ENCODE measurements around the gene ZBTB16. TPM values are rescaled to one million over a fixed set of nuclear protein-coding genes. Genes with fewer than 3 reads are reported as not detected.
A peak's percentile ranks its signal among the peaks of the same experiment; 100 is the strongest.

Gene ZBTB16
- total RNA-seq, 2 donors from 2014 or later, result 6.1 to 10.6 TPM

DNA sequence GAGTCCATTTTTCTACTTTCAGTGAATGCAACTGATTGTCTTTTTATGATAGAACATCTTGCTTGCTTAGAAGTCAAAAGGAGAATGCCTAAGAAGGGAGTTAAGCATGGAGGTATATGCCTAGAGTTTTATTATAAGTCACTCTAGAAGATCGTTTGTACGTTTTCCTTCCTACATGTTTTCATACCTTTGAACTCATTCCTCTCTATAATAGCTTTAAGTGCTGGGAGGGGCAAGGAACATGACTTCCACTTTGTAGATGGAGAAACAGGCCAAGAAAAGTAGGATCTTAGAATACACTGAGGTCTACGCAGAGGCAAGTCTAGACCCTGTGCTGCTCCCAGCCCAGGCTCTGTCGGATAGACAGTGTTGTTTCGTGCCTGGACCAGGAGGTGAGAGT, 114.3 kb downstream of the ZBTB16 start:
- Mint-ChIP-seq H3K9me3 (no peaks in the 10 kb centered on the region), H3K27ac (peak overlapping the region; percentile 14), H3K36me3 (ENCODE audit: low read depth) (no peaks in the 10 kb centered on the region), H3K4me3 (no peak overlapping the region), H3K4me1 (peaks cover 34% of the 10 kb centered on the region), H3K27me3 (no peaks in the 10 kb centered on the region)
- ATAC-seq (replicated peaks), result no peak

DNA sequence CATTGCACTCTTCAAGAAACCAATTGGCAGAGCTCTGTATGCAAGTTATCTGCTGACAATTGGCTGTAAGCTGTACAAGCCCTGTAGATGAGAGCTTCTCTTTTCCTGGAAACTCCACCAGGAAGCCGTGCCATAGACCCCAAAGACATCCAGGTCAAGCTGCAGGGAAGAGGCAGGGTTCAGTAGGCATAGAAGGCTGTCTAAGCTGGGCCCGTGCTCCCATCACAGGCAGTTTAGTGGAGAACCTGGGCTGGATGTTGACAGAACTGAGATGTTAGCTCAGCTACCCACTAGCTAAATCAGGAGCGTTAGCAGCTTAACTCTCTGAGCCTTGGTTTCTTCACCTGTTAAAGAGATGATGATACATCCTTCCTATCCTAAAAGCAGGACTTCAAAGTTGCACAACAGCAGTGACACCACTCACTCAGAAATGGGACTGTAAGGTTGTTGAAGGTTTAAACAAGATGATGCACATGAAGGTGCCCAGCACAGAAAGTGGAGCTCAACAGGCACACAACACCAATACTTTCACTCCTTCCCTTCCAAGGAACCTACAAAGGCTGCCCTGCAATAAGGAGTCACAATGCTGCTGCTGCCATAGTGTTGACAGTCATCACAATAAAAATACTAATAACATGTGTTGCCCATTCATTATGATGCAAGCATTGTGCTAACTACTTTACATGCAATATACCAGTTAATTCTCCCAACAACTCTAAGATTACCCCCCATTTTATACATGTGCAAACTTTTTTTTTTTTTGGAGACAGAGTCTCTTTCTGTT, 115.4 kb downstream of the ZBTB16 start:
- Mint-ChIP-seq H3K36me3 (ENCODE audit: low read depth) (no peaks in the 10 kb centered on the region), H3K4me3 (no peak overlapping the region), H3K27me3 (no peaks in the 10 kb centered on the region), H3K9me3 (no peaks in the 10 kb centered on the region), H3K4me1 (peaks cover 39% of the 10 kb centered on the region), H3K27ac (no peak overlapping the region)
- no peak for ATAC-seq (replicated peaks)

DNA sequence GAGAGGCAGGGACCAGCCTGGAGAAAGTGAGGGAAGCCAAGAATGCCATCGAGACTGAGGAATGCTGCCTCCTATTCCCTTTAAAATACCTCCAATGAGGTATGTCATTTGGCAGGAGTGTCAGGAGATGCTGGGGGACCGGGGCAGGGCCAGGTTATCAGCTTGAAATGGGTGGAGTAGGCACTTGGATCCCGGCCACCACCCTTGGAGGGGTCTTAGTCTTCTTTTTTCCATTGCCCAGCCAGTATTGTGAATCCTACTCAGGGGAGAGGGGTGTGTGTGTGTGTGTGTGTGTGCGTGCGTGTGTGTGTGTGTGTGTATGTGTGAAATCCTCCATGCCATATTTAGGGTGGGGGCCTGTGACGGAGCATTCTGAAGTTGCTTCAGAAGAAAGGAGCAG, 116.2 kb downstream of the ZBTB16 start:
- Mint-ChIP-seq H3K36me3 (ENCODE audit: low read depth) (no peaks in the 10 kb centered on the region), H3K27me3 (no peaks in the 10 kb centered on the region), H3K27ac (no peak overlapping the region), H3K9me3 (no peaks in the 10 kb centered on the region), H3K4me3 (no peak overlapping the region), H3K4me1 (peaks cover 46% of the 10 kb centered on the region)
- no peak for ATAC-seq (replicated peaks)

DNA sequence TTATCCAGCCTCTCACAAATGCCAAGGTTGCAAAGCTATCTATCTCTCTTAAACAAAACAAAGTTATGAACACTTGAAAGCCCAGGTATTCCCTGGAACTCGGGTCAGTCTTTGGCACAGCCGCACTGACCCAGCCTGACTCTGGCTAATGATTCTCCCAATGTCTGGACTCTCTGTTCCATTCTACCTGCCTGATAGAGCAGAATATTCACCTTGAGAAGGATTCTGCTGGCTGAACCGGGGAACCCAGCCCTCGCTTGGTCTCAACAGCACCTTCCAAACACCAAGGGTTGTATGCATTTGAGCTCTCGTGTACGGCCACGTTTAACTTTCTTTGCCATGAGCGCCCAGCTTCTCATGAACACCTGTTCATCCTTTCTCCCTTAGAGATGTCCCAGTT, 116.8 kb downstream of the ZBTB16 start:
- Mint-ChIP-seq H3K4me1 (peaks cover 47% of the 10 kb centered on the region), H3K27ac (no peak overlapping the region), H3K27me3 (no peaks in the 10 kb centered on the region), H3K9me3 (no peaks in the 10 kb centered on the region), H3K36me3 (ENCODE audit: low read depth) (no peaks in the 10 kb centered on the region), H3K4me3 (no peak overlapping the region)
- no peak for ATAC-seq (replicated peaks)

GRCh38 chr11:114178656-114179055, 119.1 kb downstream of the ZBTB16 start:
- ATAC-seq (replicated peaks), result no peak
- H3K4me3 Mint-ChIP-seq, result peak overlapping the region; percentile 7
- H3K27ac Mint-ChIP-seq, result peak overlapping the region; percentile 48
- H3K4me1 Mint-ChIP-seq, result peaks cover 34% of the 10 kb centered on the region
- no peaks in the 10 kb centered on the region for H3K9me3 Mint-ChIP-seq
- no peaks in the 10 kb centered on the region for H3K36me3 Mint-ChIP-seq (ENCODE audit: low read depth)
- H3K27me3 Mint-ChIP-seq, result no peaks in the 10 kb centered on the region

DNA sequence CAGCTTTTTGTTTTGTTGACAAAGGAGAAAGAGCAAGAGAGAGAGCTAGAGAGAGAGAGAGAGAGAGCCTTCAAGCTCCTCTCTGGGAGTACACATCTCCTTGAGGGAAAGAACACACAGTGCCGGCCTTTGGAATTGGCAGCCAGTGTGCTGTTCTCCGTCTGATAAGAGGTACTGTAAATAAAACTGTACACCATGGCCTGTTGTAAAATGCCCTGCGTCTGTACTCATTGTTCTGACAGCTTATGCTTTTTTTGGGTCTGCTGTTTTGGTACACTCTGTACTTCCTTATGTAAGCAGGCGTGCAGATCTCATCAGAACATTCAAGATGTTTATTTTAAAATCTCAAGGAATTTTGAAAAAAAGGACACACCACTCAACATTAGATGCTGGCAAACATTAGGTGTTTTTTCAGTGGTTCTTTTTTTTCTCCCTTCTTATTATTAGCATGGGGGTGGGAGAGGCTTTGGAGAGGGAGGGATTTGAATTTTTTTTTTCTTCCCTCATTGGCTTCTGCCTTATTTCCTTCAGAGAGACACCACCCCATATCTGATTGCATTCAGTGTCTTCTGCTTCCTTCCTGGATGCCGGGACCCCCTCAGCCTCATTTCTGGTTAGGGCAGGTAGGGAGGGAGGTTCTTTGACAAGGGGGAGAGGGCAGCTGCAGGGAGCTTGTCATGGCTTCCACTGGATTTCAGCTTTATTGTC, 119.9 kb downstream of the ZBTB16 start:
- ATAC-seq (replicated peaks), result no peak
- Mint-ChIP-seq H3K4me3 (peak overlapping the region; percentile 7), H3K27me3 (no peaks in the 10 kb centered on the region), H3K4me1 (peaks cover 30% of the 10 kb centered on the region), H3K36me3 (ENCODE audit: low read depth) (no peaks in the 10 kb centered on the region), H3K27ac (peak overlapping the region; percentile 48), H3K9me3 (no peaks in the 10 kb centered on the region)

- Mint-ChIP-seq H3K27ac (no peak overlapping the region), H3K27me3 (no peaks in the 10 kb centered on the region), H3K9me3 (no peaks in the 10 kb centered on the region), H3K36me3 (ENCODE audit: low read depth) (no peaks in the 10 kb centered on the region), H3K4me3 (no peak overlapping the region), H3K4me1 (peaks cover 35% of the 10 kb centered on the region)
- no peak for ATAC-seq (replicated peaks)
Measured at GRCh38 chr11:114180301-114181055, 121.0 kb downstream of the ZBTB16 start.

- no peak for ATAC-seq (replicated peaks)
- no peaks in the 10 kb centered on the region for H3K36me3 Mint-ChIP-seq (ENCODE audit: low read depth)
- peaks cover 39% of the 10 kb centered on the region for H3K4me1 Mint-ChIP-seq
- no peak overlapping the region for H3K4me3 Mint-ChIP-seq
- no peak overlapping the region for H3K27ac Mint-ChIP-seq
- no peaks in the 10 kb centered on the region for H3K9me3 Mint-ChIP-seq
- H3K27me3 Mint-ChIP-seq, result no peaks in the 10 kb centered on the region
Measured at GRCh38 chr11:114181195-114181594, 121.7 kb downstream of the ZBTB16 start.

GRCh38 chr11:114181752-114182151, 122.2 kb downstream of the ZBTB16 start:
- Mint-ChIP-seq H3K4me3 (no peak overlapping the region), H3K27ac (no peak overlapping the region), H3K9me3 (no peaks in the 10 kb centered on the region), H3K4me1 (peaks cover 45% of the 10 kb centered on the region), H3K27me3 (no peaks in the 10 kb centered on the region), H3K36me3 (ENCODE audit: low read depth) (no peaks in the 10 kb centered on the region)
- no peak for ATAC-seq (replicated peaks)

GRCh38 chr11:114182471-114183043, 123.0 kb downstream of the ZBTB16 start:
- Mint-ChIP-seq H3K9me3 (no peaks in the 10 kb centered on the region), H3K4me1 (peaks cover 48% of the 10 kb centered on the region), H3K27ac (peak overlapping the region; percentile 93), H3K27me3 (no peaks in the 10 kb centered on the region), H3K4me3 (peak overlapping the region; percentile 66), H3K36me3 (ENCODE audit: low read depth) (no peaks in the 10 kb centered on the region)
- no peak for ATAC-seq (replicated peaks)

GRCh38 chr11:114183044-114183511, 123.6 kb downstream of the ZBTB16 start:
- ATAC-seq (replicated peaks), result peak; percentile 89
- no peaks in the 10 kb centered on the region for H3K9me3 Mint-ChIP-seq
- peaks cover 48% of the 10 kb centered on the region for H3K4me1 Mint-ChIP-seq
- H3K27me3 Mint-ChIP-seq, result no peaks in the 10 kb centered on the region
- peak overlapping the region; percentile 66 for H3K4me3 Mint-ChIP-seq
- peak overlapping the region; percentile 93 for H3K27ac Mint-ChIP-seq
- H3K36me3 Mint-ChIP-seq (ENCODE audit: low read depth), result no peaks in the 10 kb centered on the region

GRCh38 chr11:114185436-114185835, 125.9 kb downstream of the ZBTB16 start:
- Mint-ChIP-seq H3K36me3 (ENCODE audit: low read depth) (no peaks in the 10 kb centered on the region), H3K9me3 (no peaks in the 10 kb centered on the region)
- ATAC-seq (replicated peaks), result no peak

DNA sequence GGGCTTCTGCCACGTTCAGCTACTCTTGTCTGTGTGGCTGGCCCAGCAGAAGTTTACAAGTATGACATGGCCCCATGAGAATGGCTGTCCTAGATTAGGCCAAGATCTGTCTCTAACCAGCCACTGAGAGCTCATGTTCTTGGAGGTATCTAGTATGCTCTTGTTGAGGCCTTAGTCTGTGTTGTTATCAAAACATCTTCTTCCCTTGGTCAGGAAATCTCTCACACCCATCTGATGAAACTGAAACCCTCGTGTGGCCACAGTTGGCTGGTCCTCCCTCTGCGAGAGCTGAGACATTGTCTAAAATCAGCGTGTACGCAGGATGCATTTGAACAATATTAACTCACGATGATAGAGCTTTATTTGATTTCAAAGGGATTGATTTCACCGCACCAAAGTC, 127.7 kb downstream of the ZBTB16 start:
- Mint-ChIP-seq H3K4me1 (peaks cover 31% of the 10 kb centered on the region), H3K27ac (no peak overlapping the region), H3K4me3 (no peak overlapping the region), H3K36me3 (ENCODE audit: low read depth) (no peaks in the 10 kb centered on the region), H3K27me3 (no peaks in the 10 kb centered on the region), H3K9me3 (no peaks in the 10 kb centered on the region)
- ATAC-seq (replicated peaks), result no peak

More at GRCh38 chr11:114185436-114185835, 125.9 kb downstream of the ZBTB16 start:
- Mint-ChIP-seq H3K27ac (peak overlapping the region; percentile 6), H3K27me3 (no peaks in the 10 kb centered on the region), H3K4me1 (peaks cover 34% of the 10 kb centered on the region), H3K4me3 (no peak overlapping the region)

- Mint-ChIP-seq H3K4me3 (no peak overlapping the region), H3K27ac (no peak overlapping the region), H3K4me1 (peaks cover 27% of the 10 kb centered on the region), H3K36me3 (ENCODE audit: low read depth) (no peaks in the 10 kb centered on the region), H3K9me3 (no peaks in the 10 kb centered on the region), H3K27me3 (no peaks in the 10 kb centered on the region)
- no peak for ATAC-seq (replicated peaks)
Measured at GRCh38 chr11:114188851-114189570, 129.5 kb downstream of the ZBTB16 start.

Data from activated T-helper 17 cell treated with anti-CD3 and anti-CD28 coated beads, Interleukin-2, amount 50 U/mL, for 72 hours (primary cell).